K562 (cell line): ENCODE data around the gene SERINC5. TPM values are rescaled to one million over a fixed set of nuclear protein-coding genes. Genes with fewer than 3 reads are reported as not detected.

Experiments
- ATF6 ChIP-seq: sonication (generic); formaldehyde crosslinking; IDR thresholded peaks from 2 replicates; pipeline ENCODE4 v1.4.0; 2020; ENCODE audit warnings: mild to moderate bottlenecking, missing genetic modification reagents
- CCNT2 ChIP-seq: IDR thresholded peaks from 2 replicates; pipeline ENCODE4 v1.6.1; 2011; ENCODE audit warnings: borderline replicate concordance, low read depth, mild to moderate bottlenecking, moderate library complexity, mixed read lengths, low read length; ENCODE audit not compliant: insufficient read length; ENCODE audit errors: extremely low read depth
- DLX4 ChIP-seq: fragments of 250-450 bp; sonication (Bioruptor Pico); IDR thresholded peaks from 2 replicates; pipeline ENCODE4 v1.6.1; 2021; ENCODE audit warnings: mild to moderate bottlenecking
- RREB1 ChIP-seq: fragments of 250-450 bp; sonication (Bioruptor Pico); IDR thresholded peaks from 2 replicates; pipeline ENCODE4 v1.4.0; 2020
- SNAPC5 ChIP-seq: fragments of 250-450 bp; sonication (Bioruptor Pico); IDR thresholded peaks from 2 replicates; pipeline ENCODE4 v1.8.0; 2021; ENCODE audit warnings: moderate library complexity, mild to moderate bottlenecking, inconsistent platforms
- U2AF2 ChIP-seq: fragments of 200-400 bp; formaldehyde crosslinking; optimal IDR thresholded peaks from 2 replicates; pipeline ENCODE3; 2017; ENCODE audit warnings: low read depth, mild to moderate bottlenecking, low read length
- ZNF263 ChIP-seq: sonication (generic); formaldehyde crosslinking; IDR thresholded peaks from 2 replicates; pipeline ENCODE4 v1.8.0; 2022; ENCODE audit warnings: mild to moderate bottlenecking, missing genetic modification reagents, borderline replicate concordance
- polyA plus RNA-seq, 8 experiments: library from polyadenylated mRNA; depleted of rRNA in 4 of 8; stranded (reverse) in 5 of 8; unstranded in 3 of 8; fragments of >200 nt; fragmentation: Nextera tagmentation in 2 of 8; fragmentation: Illumina TruSeq in 1 of 8; extraction: Ambion mirVana in 2 of 8; extraction: Trizol in 1 of 8; gene quantifications; 2 replicates each; pipeline versions ENCODE4 v1.2.1 to v1.2.3, GENCODE V29; 2011 to 2014; ENCODE audit warnings: inconsistent platforms in 1 of 8, missing spikeins in 1 of 8
- total RNA-seq, 7 experiments: library from RNA; depleted of rRNA in 6 of 7; stranded (reverse); fragments of >200 nt in 6 of 7; fragmentation: Illumina TruSeq in 2 of 7; extraction: Trizol in 2 of 7; gene quantifications; 2 replicates each; pipeline versions ENCODE4 v1.2.1 to v1.2.3, GENCODE V29; 2011 to 2021; ENCODE audit warnings: low replicate concordance in 1 of 7

The SERINC5 gene
- total and polyA plus RNA-seq, 9 of the 15 experiments (the other 6 are each of a cell fraction or from before 2014, with no cell fraction given) = 1.4 to 7.9 (median 3.7) TPM

GRCh38 chr5:80156156-80156555 is 99.7 kb downstream of the SERINC5 start (continued):
- TF ChIP-seq CCNT2 (no peak), ZNF263 (no peak), DLX4 (CRISPR knock-in tag) (no peak), SNAPC5 (CRISPR knock-in tag) (no peak), RREB1 (CRISPR knock-in tag) (no peak), U2AF2 (no peak), ATF6 (no peak)
- TF ChIP-seq, all 486 proteins: peak for 0
